ENCODE results near the gene MATK. TPM values are rescaled to one million over a fixed set of nuclear protein-coding genes. Genes with fewer than 3 reads are reported as not detected.
"Not testable (repeated sequence)": the region's sequence is repeated elsewhere in the genome, so short reads cannot be mapped to it uniquely, and the experiment has no call there.

The MATK gene
- total RNA-seq, 1 experiment from 2014 or later, result not detected

- Histone ChIP-seq H3K9me3 (ENCODE audit: low read length) (no peaks in the 10 kb centered on the region), H2AFZ (ENCODE audit: low read length) (peak overlapping the region; percentile 69), H3K27me3 (ENCODE audit: low read length) (no peaks in the 10 kb centered on the region), H3K9ac (ENCODE audit: low read length) (no peak overlapping the region), H3K9me2 (replicated peaks; ENCODE audit: low read length) (no peaks in the 10 kb centered on the region), H3K27ac (ENCODE audit: low read length) (no peak overlapping the region), H3K4me2 (ENCODE audit: low read length) (peak overlapping the region; percentile 74), H3F3A (ENCODE audit: low read length, unreplicated experiment) (no peaks in the 10 kb centered on the region), H3K4me3 (ENCODE audit: low read length) (peak overlapping the region; percentile 57; the same call in 1 of the 2 replicates), H3K79me2 (ENCODE audit: low read length) (no peaks in the 10 kb centered on the region), H4K20me1 (ENCODE audit: low read length) (no peaks in the 10 kb centered on the region), H3K36me3 (ENCODE audit: low read depth, low read length) (no peaks in the 10 kb centered on the region), H3K4me1 (ENCODE audit: insufficient read depth, low read length) (peaks cover 7% of the 10 kb centered on the region; the same call in 1 of the 2 replicates)
- intact Hi-C loops (cut with micrococcal nuclease), result no loop called here
- POLR2A ChIA-PET (ENCODE audit: unreplicated experiment), result no interaction called here
- TF ChIP-seq EZH2 (IDR thresholded peaks at IDR 0.05; ENCODE audit: low read length, unreplicated experiment) (no peak), CTCF (conservative IDR thresholded peaks at IDR 0.05; ENCODE audit: low read depth, low read length) (no peak), EZH2phosphoT487 (IDR thresholded peaks at IDR 0.05; ENCODE audit: borderline replicate concordance, low read length) (no peak)
- BruUV-seq (replicated peaks), result no TSS peak
- ATAC-seq, result peak; percentile 70
- CTCF ChIA-PET, result interaction anchor here (0.6 kb wide), 1 partner anchor 101 kb away, joined by 5 read pairs; no protein-coding TSS in a partner anchor
- DNase-seq, result peak; percentile 48
These were observed 32.3 kb upstream of the MATK start for GRCh38 chr19:3818466-3818865.

- ATAC-seq (no peak), DNase-seq (no peak)
- ChIA-PET CTCF (interaction anchor here (0.6 kb wide), 1 partner anchor 100 kb away, joined by 5 read pairs; no protein-coding TSS in a partner anchor), POLR2A (ENCODE audit: unreplicated experiment) (no interaction called here)
- intact Hi-C loops (cut with micrococcal nuclease), result no loop called here
- H3K27me3 ChIP-seq (ENCODE audit: low read length), result no peaks in the 10 kb centered on the region
- no peaks in the 10 kb centered on the region for H3F3A ChIP-seq (ENCODE audit: low read length, unreplicated experiment)
- no peaks in the 10 kb centered on the region for H3K9me2 ChIP-seq (replicated peaks; ENCODE audit: low read length)
- no peak overlapping the region for H2AFZ ChIP-seq (ENCODE audit: low read length)
- peaks cover 7% of the 10 kb centered on the region; the same call in 1 of the 2 replicates for H3K4me1 ChIP-seq (ENCODE audit: insufficient read depth, low read length)
- no peaks in the 10 kb centered on the region for H3K36me3 ChIP-seq (ENCODE audit: low read depth, low read length)
- no peak for TF ChIP-seq EZH2 (IDR thresholded peaks at IDR 0.05; ENCODE audit: low read length, unreplicated experiment)
- TF ChIP-seq EZH2phosphoT487 (IDR thresholded peaks at IDR 0.05; ENCODE audit: borderline replicate concordance, low read length), result no peak
- no peak for TF ChIP-seq CTCF (conservative IDR thresholded peaks at IDR 0.05; ENCODE audit: low read depth, low read length)
- H4K20me1 ChIP-seq (ENCODE audit: low read length), result no peaks in the 10 kb centered on the region
- BruUV-seq (replicated peaks), result no TSS peak
- no peak overlapping the region for H3K9ac ChIP-seq (ENCODE audit: low read length)
- H3K27ac ChIP-seq (ENCODE audit: low read length), result no peak overlapping the region
- H3K9me3 ChIP-seq (ENCODE audit: low read length), result no peaks in the 10 kb centered on the region
- no peak overlapping the region for H3K4me2 ChIP-seq (ENCODE audit: low read length)
- no peak overlapping the region for H3K4me3 ChIP-seq (ENCODE audit: low read length)
- H3K79me2 ChIP-seq (ENCODE audit: low read length), result no peaks in the 10 kb centered on the region
These were observed 31.6 kb upstream of the MATK start for GRCh38 chr19:3817761-3818160.

- Histone ChIP-seq H3K27ac (ENCODE audit: low read length) (no peak overlapping the region), H3K9me3 (ENCODE audit: low read length) (no peaks in the 10 kb centered on the region), H3K36me3 (ENCODE audit: low read depth, low read length) (no peaks in the 10 kb centered on the region), H3K4me1 (ENCODE audit: insufficient read depth, low read length) (peaks cover 7% of the 10 kb centered on the region; the same call in 1 of the 2 replicates), H3F3A (ENCODE audit: low read length, unreplicated experiment) (no peaks in the 10 kb centered on the region), H3K4me3 (ENCODE audit: low read length) (no peak overlapping the region), H3K9ac (ENCODE audit: low read length) (no peak overlapping the region), H3K9me2 (replicated peaks; ENCODE audit: low read length) (no peaks in the 10 kb centered on the region), H3K4me2 (ENCODE audit: low read length) (no peak overlapping the region), H3K27me3 (ENCODE audit: low read length) (no peaks in the 10 kb centered on the region), H2AFZ (ENCODE audit: low read length) (no peak overlapping the region), H3K79me2 (ENCODE audit: low read length) (no peaks in the 10 kb centered on the region), H4K20me1 (ENCODE audit: low read length) (no peaks in the 10 kb centered on the region)
- TF ChIP-seq EZH2phosphoT487 (IDR thresholded peaks at IDR 0.05; ENCODE audit: borderline replicate concordance, low read length) (no peak), EZH2 (IDR thresholded peaks at IDR 0.05; ENCODE audit: low read length, unreplicated experiment) (no peak), CTCF (conservative IDR thresholded peaks at IDR 0.05; ENCODE audit: low read depth, low read length) (no peak)
- no peak for DNase-seq
- intact Hi-C loops (cut with micrococcal nuclease), result no loop called here
- ChIA-PET CTCF (no interaction called here), POLR2A (ENCODE audit: unreplicated experiment) (no interaction called here)
- no peak for ATAC-seq
- no TSS peak for BruUV-seq (replicated peaks)
These were observed 30.5 kb upstream of the MATK start for GRCh38 chr19:3816566-3817218.

- H3K36me3 ChIP-seq (ENCODE audit: low read depth, low read length); H3K4me2 ChIP-seq (ENCODE audit: low read length); DNase-seq; H3K4me3 ChIP-seq (ENCODE audit: low read length); H3K4me1 ChIP-seq (ENCODE audit: insufficient read depth, low read length); H3K79me2 ChIP-seq (ENCODE audit: low read length); H2AFZ ChIP-seq (ENCODE audit: low read length); POLR2A ChIA-PET (ENCODE audit: unreplicated experiment); H4K20me1 ChIP-seq (ENCODE audit: low read length); H3F3A ChIP-seq (ENCODE audit: low read length, unreplicated experiment); H3K9me3 ChIP-seq (ENCODE audit: low read length); ATAC-seq; H3K9ac ChIP-seq (ENCODE audit: low read length); intact Hi-C loops (cut with micrococcal nuclease); H3K27ac ChIP-seq (ENCODE audit: low read length); BruUV-seq (replicated peaks); H3K27me3 ChIP-seq (ENCODE audit: low read length); CTCF ChIA-PET; H3K9me2 ChIP-seq (replicated peaks; ENCODE audit: low read length): not testable (repeated sequence)
These were observed 30.0 kb upstream of the MATK start for GRCh38 chr19:3816148-3816547.
